OCI-LY3 (cell line): Measurements from ENCODE around the gene PGA4.

ENCODE experiments used
- CTCF ChIP-seq: fragments of 200-600, 300-600 bp; sonication (generic); IDR thresholded peaks from 2 replicates; pipeline ENCODE4 v1.5.1; 2014; ENCODE audit warnings: antibody characterized with exemption, low read length, low read depth
- EZH2phosphoT487 ChIP-seq: fragments of 200-600 bp; shearing (Covaris generic); IDR thresholded peaks from 2 replicates; pipeline ENCODE4 v1.6.1; 2018; ENCODE audit warnings: antibody characterized with exemption, mixed run types, low read depth

GRCh38 chr11:61270354-61271076 is 48.4 kb downstream of the PGA4 start:
- TF ChIP-seq CTCF (no peak), EZH2phosphoT487 (no peak)
